CD1c-positive myeloid dendritic cell (primary cell): ENCODE measurements around the gene ZNF491.
"Not testable (repeated sequence)": the region's sequence is repeated elsewhere in the genome, so short reads cannot be mapped to it uniquely, and the experiment has no call there.

ENCODE experiments used
- DNase-seq: peaks from one replicate; pipeline ENCODE4 v3.0.0-alpha.2; 2016; ENCODE audit errors: extremely low spot score

The ZNF491 gene

GRCh38 chr19:11798391-11799330 lies at the start of gene ZNF491:
Gene ZNF491 (plus strand): TSS chr19:11798523. CDS start chr19:11805954, 7,431 bp downstream.
- peak; percentile 88 for DNase-seq

- no peak for DNase-seq
Observed at GRCh38 chr19:11749751-11750150, 48.6 kb upstream of the ZNF491 start.

DNA sequence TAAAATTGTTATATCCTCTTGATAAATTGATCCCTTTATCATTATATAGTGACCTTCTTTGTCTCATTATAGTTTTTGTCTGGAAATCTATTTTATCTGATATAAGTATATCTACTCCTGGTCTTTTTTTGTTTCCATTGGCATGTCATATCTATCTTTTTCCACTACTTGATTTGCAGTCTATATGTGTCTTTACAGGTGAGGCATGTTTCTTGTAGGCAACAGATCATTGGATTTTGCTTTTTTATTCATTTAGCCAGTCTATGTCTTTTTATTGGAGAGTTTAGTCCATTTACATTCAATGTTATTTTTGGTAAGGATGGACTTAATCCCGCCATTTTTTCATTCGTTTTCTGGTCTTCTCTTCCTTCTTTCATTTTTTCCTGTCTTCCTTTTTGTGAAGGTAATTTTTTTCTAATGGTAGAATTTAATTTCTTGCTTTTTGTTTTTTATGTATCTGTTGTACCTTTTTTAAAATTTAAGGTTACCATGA lies 46.0 kb upstream of the ZNF491 start:
- no peak for DNase-seq

GRCh38 chr19:11754663-11755062 lies 43.7 kb upstream of the ZNF491 start:
- DNase-seq = no peak

GRCh38 chr19:11756965-11757364 lies 41.4 kb upstream of the ZNF491 start:
- DNase-seq = no peak

GRCh38 chr19:11759805-11760204 lies 38.5 kb upstream of the ZNF491 start:
- no peak for DNase-seq

GRCh38 chr19:11763117-11763516 lies 35.2 kb upstream of the ZNF491 start:
- no peak for DNase-seq

DNA sequence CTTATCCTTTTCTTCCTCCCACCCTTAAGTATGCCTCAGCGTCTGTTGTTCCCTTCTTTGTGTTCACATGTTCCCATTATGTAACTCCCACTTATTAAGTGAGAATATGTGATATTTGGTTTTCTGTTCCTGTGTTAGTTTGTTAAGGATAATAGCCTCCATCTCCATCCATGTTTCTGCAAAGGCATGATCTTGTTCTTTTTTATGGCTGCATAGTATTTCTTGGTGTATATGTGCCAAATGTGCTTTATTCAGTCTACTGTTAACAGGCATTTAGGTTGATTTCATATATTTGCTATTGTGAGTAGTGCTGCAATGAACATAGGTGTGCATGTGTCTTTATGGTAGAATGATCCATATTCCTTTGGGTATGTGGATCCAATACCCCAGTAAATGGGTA lies 34.7 kb upstream of the ZNF491 start:
- no peak for DNase-seq

DNA sequence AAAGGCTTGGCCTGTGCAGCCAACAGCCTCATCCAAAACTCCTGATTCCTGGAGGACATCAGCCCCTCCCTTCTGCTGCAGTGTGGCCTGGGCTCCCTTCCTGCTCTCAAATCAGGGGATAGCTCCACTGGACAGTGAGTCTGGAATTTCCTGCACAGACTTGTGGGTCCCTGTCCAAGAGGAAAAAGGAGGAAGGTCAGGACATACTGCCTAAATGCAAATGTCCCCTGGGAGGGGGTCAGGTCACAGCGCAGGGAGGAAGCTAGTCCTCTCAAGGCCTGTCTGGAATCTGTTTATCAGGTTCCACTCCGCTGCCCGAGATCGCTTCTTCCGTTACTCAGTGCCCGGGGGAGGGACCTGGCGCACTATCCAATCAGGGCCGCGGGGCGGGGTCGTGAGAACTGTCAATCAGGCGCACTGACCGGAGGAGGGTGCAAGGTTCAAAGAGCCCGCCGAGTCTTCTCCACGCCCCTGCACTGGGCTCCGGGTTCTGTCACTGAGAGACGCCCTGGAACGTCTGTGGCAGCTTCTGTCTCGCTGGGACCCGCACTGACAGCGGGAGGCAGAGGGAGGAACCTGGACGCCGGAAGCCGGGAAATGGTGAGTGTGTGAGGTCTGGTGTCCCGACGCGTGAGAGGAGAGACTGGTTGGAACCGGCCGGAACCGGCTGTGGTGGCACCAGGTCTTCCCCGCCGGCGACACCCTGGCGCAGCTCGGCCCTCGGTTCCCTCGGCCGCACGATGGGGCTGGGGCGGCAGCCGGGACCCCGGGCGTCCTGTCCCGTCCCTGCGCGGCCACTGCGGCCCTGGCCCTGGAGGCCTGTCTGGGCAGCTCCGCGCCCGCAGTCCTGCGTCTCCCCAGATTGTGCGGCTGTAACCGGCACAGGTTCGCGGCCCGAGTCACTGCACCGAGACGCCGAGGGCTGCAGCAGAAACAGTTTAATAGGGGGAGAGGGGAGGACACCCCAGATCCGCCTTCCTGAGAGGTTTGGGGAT lies 31.4 kb upstream of the ZNF491 start, which contains the start of gene ZNF441:
TSS of gene ZNF441 (plus strand) at position 404 of the 995 bp plus-strand sequence. CDS start at position 598, 194 bp downstream.
- DNase-seq = peak; percentile 95

DNA sequence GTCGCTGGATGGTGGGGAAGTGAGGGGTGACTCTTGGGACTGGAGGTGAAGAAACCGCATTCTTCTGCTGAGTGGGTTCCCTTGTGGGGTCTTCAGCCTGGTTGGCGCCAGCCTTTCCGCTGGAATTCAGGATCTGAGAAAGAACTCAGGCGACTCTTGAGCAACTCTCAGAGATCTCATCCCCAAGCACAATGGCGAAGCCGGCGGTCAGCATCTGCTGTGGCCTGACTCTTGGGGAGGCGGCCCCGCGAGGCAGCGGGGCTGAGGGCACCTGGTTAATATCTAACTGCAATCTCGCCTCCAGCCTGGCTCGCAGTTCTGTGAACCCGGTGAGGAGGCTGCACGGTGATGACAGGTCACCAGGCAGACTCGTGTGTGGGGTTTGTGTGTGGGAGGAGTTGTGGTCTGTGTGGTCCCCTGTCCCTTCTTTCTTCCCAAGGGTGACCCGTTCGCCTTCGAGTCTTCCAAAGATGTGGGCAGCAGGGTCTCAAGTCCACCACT lies 30.6 kb upstream of the ZNF491 start:
- DNase-seq = peak; percentile 59

- peak; percentile 12 for DNase-seq
Observed at GRCh38 chr19:11769995-11770394, 28.3 kb upstream of the ZNF491 start.

GRCh38 chr19:11771520-11771919 lies 26.8 kb upstream of the ZNF491 start:
- not testable (repeated sequence) for DNase-seq

- not testable (repeated sequence) for DNase-seq
Observed at GRCh38 chr19:11776669-11777068, 21.7 kb upstream of the ZNF491 start.

- DNase-seq = no peak
Observed at GRCh38 chr19:11780431-11781020, 17.8 kb upstream of the ZNF491 start.

DNA sequence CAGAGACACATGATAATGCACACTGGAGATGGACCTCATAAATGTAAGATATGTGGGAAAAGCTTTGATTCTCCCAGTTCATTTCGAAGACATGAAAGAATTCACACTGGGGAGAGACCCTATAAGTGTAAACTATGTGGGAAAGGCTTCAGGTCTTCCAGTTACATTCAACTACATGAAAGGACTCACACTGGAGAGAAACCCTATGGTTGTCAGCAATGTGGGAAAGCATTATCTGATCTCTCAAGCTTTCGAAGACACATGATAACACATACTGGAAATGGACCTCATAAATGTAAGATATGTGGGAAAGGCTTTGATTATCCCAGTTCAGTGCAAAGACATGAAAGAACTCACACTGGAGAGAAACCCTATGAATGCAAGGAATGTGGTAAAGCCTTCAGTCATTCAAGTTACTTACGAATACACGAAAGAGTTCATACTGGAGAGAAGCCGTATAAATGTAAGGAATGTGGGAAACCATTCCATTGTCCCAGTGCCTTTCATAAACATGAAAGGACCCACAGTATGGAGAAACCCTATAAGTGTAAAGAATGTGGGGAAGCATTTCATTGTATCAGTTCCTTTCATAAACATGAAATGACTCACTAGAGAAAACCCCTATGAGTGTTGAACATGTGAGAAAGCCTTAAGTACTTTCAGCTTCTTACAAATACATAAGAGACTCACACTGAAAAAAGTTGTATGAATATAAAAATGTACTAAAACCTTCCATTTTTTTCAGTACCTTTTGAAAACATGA lies 16.8 kb upstream of the ZNF491 start:
- no peak for DNase-seq

- no peak for DNase-seq
Observed at GRCh38 chr19:11783767-11784166, 14.6 kb upstream of the ZNF491 start.

DNA sequence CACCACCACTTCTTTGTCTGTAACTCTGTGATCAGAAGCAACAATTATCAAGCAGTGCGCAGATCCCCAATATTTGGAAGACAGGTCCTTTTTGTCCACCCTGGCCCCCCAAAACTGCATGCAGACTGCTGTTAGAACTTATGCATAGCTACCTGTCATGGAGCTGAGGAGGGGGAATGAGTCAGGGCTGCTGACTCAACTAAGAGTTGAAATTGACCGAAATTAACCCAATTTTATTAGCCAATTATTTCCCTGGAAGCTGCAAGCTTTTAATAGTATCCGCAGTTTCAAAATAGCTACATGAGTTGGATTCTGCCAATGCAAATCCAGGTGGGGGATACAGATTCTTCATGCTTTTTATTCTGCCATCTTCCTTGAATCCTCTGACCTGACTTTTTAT lies 14.0 kb upstream of the ZNF491 start:
- DNase-seq = no peak

- DNase-seq = no peak
Observed at GRCh38 chr19:11787536-11787935, 10.8 kb upstream of the ZNF491 start.

DNA sequence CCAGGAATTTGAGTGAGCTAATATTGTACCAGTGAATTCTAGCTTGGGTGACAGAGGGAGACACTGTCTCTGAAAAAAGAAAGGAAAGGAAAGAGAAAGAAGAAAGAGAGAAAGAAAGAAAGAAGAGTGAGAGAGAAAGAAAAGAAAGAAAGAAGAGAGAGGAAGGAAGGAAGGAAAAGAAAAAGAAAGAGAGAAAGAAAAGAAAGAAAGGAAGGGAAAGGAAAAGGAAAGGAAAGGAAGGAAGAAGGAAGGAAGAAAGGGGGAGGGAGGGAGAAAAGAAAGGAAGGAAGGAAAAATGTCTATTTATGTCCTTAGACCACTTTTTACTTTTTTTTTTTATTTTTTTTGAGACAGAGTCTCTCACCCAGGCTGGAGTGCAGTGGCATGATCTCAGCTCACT lies 5.4 kb upstream of the ZNF491 start:
- no peak for DNase-seq

- peak; percentile 84 for DNase-seq
Observed at GRCh38 chr19:11797491-11797890, 832 bp upstream of the ZNF491 start.
